ENCODE measurements around the gene PHGDH.

The PHGDH gene

GRCh38 chr1:119752592-119752991 is 40.9 kb downstream of the PHGDH start:
- no peak for DNase-seq (ENCODE audit: low read depth)
- no peak for TF ChIP-seq CTCF (IDR thresholded peaks at IDR 0.05; ENCODE audit: insufficient read depth, low read depth, low read length, missing control alignments)
- H3K4me3 ChIP-seq (ENCODE audit: low read depth, low read length) = no peak overlapping the region

GRCh38 chr1:119758584-119758983 is 46.9 kb downstream of the PHGDH start:
- no peak overlapping the region for H3K4me3 ChIP-seq (ENCODE audit: low read depth, low read length)
- DNase-seq (ENCODE audit: low read depth) = no peak
- no peak for TF ChIP-seq CTCF (IDR thresholded peaks at IDR 0.05; ENCODE audit: insufficient read depth, low read depth, low read length, missing control alignments)

GRCh38 chr1:119762409-119762808 is 50.7 kb downstream of the PHGDH start:
- no peak for TF ChIP-seq CTCF (IDR thresholded peaks at IDR 0.05; ENCODE audit: insufficient read depth, low read depth, low read length, missing control alignments)
- no peak overlapping the region for H3K4me3 ChIP-seq (ENCODE audit: low read depth, low read length)
- DNase-seq (ENCODE audit: low read depth) = no peak

- H3K4me3 ChIP-seq (ENCODE audit: low read depth, low read length) = no peak overlapping the region
- no peak for TF ChIP-seq CTCF (IDR thresholded peaks at IDR 0.05; ENCODE audit: insufficient read depth, low read depth, low read length, missing control alignments)
- DNase-seq (ENCODE audit: low read depth) = no peak
Observed at GRCh38 chr1:119762953-119763352, 51.2 kb downstream of the PHGDH start.

- no peak overlapping the region for H3K4me3 ChIP-seq (ENCODE audit: low read depth, low read length)
- no peak for TF ChIP-seq CTCF (IDR thresholded peaks at IDR 0.05; ENCODE audit: insufficient read depth, low read depth, low read length, missing control alignments)
- no peak for DNase-seq (ENCODE audit: low read depth)
Observed at GRCh38 chr1:119764220-119764619, 52.5 kb downstream of the PHGDH start.

GRCh38 chr1:119766374-119766794 is 54.6 kb downstream of the PHGDH start:
- no peak for TF ChIP-seq CTCF (IDR thresholded peaks at IDR 0.05; ENCODE audit: insufficient read depth, low read depth, low read length, missing control alignments)
- DNase-seq (ENCODE audit: low read depth) = no peak
- no peak overlapping the region for H3K4me3 ChIP-seq (ENCODE audit: low read depth, low read length)

GRCh38 chr1:119767486-119767885 is 55.8 kb downstream of the PHGDH start:
- H3K4me3 ChIP-seq (ENCODE audit: low read depth, low read length) = no peak overlapping the region
- DNase-seq (ENCODE audit: low read depth) = no peak
- no peak for TF ChIP-seq CTCF (IDR thresholded peaks at IDR 0.05; ENCODE audit: insufficient read depth, low read depth, low read length, missing control alignments)

Measured in GM12865 (cell line).